CD4-positive, alpha-beta memory T cell (primary cell): Measurements from ENCODE around the gene ACTL9. TPM values are rescaled to one million over a fixed set of nuclear protein-coding genes. Genes with fewer than 3 reads are reported as not detected.
"Not testable (repeated sequence)": the region's sequence is repeated elsewhere in the genome, so short reads cannot be mapped to it uniquely, and the experiment has no call there.

Source experiments
- CTCF ChIA-PET: fragments of 350-600 bp; sonication (Branson Sonifier 250); formaldehyde crosslinking; loops from one replicate; lab custom pipeline; 2021; ENCODE audit warnings: inconsistent platforms; ENCODE audit not compliant: partially characterized antibody; lab: Charles Lee
- POLR2A ChIA-PET: fragments of 350-600 bp; sonication (Branson Sonifier 250); formaldehyde crosslinking; loops from one replicate; lab custom pipeline; 2021; ENCODE audit not compliant: partially characterized antibody; lab: Charles Lee
- DNase-seq, 5 donors: peaks; one replicate each; pipeline versions ENCODE4 v3.0.0 to v3.0.0-alpha.2; 2020 to 2022; ENCODE audit warnings: mixed read lengths in 1 of 5
- H3K27ac ChIP-seq: one replicate; pipeline ENCODE4 v1.7.0; 2013; ENCODE audit warnings: low read depth, low read length
- H3K27me3 ChIP-seq: 2 replicates; pipeline ENCODE4 v1.7.0; 2013; ENCODE audit warnings: mild to moderate bottlenecking, low read length, moderate library complexity; ENCODE audit not compliant: insufficient read depth
- H3K36me3 ChIP-seq: 2 replicates; pipeline ENCODE4 v1.7.0; 2013; ENCODE audit warnings: mild to moderate bottlenecking, low read length, moderate library complexity; ENCODE audit not compliant: insufficient read depth
- H3K4me1 ChIP-seq: 2 replicates; pipeline ENCODE4 v1.7.0; 2013; ENCODE audit warnings: mild to moderate bottlenecking, low read length, moderate library complexity; ENCODE audit not compliant: insufficient read depth
- H3K4me3 ChIP-seq, 2 donors: one replicate each; pipeline ENCODE4 v1.7.0; 2013; ENCODE audit warnings: low read length in 2 of 2, mild to moderate bottlenecking in 1 of 2
- H3K9me3 ChIP-seq, 2 donors: one replicate each; pipeline ENCODE4 v1.7.0; 2013; ENCODE audit warnings: low read length in 2 of 2, control low read depth in 1 of 2; ENCODE audit not compliant: control insufficient read depth in 1 of 2
- H3K27ac Mint-ChIP-seq, 7 donors: one replicate each; pipeline ENCODE4 v1.8.0; 2020 to 2021; ENCODE audit warnings: mixed read lengths in 7 of 7, mild to moderate bottlenecking in 6 of 7, inconsistent platforms in 3 of 7, moderate library complexity in 3 of 7
- H3K27me3 Mint-ChIP-seq, 2 donors: one replicate each; pipeline ENCODE4 v1.8.0; 2020 to 2021; ENCODE audit warnings: mixed read lengths in 2 of 2
- H3K36me3 Mint-ChIP-seq, 2 donors: one replicate each; pipeline ENCODE4 v1.8.0; 2020 to 2021; ENCODE audit warnings: mixed read lengths in 2 of 2, inconsistent platforms in 1 of 2, mild to moderate bottlenecking in 1 of 2
- H3K4me1 Mint-ChIP-seq, 4 donors: one replicate each; pipeline ENCODE4 v1.8.0; 2020 to 2021; ENCODE audit warnings: mixed read lengths in 4 of 4, mild to moderate bottlenecking in 1 of 4
- H3K4me3 Mint-ChIP-seq, 8 donors: one replicate each; pipeline ENCODE4 v1.8.0; 2020 to 2021; ENCODE audit warnings: mixed read lengths in 8 of 8, mild to moderate bottlenecking in 7 of 8, moderate library complexity in 6 of 8, inconsistent platforms in 3 of 8
- H3K9me3 Mint-ChIP-seq, 8 donors: one replicate each; pipeline ENCODE4 v1.8.0; 2020 to 2021; ENCODE audit warnings: mixed read lengths in 8 of 8, mild to moderate bottlenecking in 5 of 8, inconsistent platforms in 3 of 8, moderate library complexity in 1 of 8
- intact Hi-C: fragments of 100-400 bp; cut with micrococcal nuclease; formaldehyde crosslinking; loops from one replicate; pipeline ENCODE4 v1.15.1; 2023
- polyA plus RNA-seq, 2 donors: library from polyadenylated mRNA; unstranded; fragments of 300-500 nt; fragmentation: Illumina TruSeq; gene quantifications; one replicate each; pipeline ENCODE4 v1.2.3, GENCODE V29; 2021
- total RNA-seq, 2 experiments: library from RNA; stranded (reverse); gene quantifications; one replicate each; pipeline ENCODE4 v1.2.3, GENCODE V29; 2021

Gene ACTL9, protein sequence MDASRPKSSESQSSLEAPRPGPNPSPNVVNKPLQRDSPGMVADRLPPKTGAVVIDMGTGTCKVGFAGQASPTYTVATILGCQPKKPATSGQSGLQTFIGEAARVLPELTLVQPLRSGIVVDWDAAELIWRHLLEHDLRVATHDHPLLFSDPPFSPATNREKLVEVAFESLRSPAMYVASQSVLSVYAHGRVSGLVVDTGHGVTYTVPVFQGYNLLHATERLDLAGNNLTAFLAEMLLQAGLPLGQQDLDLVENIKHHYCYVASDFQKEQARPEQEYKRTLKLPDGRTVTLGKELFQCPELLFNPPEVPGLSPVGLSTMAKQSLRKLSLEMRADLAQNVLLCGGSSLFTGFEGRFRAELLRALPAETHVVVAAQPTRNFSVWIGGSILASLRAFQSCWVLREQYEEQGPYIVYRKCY
- not detected for total RNA-seq
- not detected for polyA plus RNA-seq

DNA sequence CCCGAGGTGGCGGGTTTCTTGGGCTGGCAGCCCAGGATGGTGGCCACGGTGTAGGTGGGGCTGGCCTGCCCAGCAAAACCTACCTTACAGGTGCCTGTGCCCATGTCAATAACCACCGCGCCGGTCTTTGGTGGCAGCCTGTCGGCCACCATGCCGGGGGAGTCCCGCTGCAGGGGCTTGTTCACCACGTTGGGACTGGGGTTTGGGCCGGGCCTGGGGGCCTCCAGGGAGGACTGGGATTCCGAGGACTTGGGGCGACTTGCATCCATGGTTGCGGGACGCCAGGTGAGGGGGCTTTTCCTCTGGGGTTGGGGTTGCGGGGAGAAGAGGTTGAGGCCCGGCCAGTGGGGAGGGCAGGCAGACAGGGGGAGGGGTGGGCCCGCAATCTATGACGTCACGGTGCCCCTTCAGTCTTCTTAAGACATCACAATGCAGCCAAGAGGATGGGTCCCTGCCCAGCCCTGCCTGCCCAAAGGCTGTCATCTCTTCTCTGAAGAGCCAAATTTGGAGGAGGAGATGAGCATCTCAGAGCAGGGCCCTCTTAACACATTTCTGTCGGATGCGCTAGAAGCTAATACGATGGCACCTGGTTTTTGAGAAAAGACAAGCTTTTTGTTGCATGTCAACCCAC, at the start of gene ACTL9:
Gene ACTL9, minus strand, starts transcription at position 363 of the 631 bp plus-strand sequence. Its CDS starts 94 bp downstream, at position 269.
- Mint-ChIP-seq H3K9me3 (no peaks in the 10 kb centered on the region), H3K36me3 (no peaks in the 10 kb centered on the region), H3K27ac (peak within 1 kb of the TSS in 2 of 7 donors; percentile 22 to 47), H3K4me1 (peaks cover 32 to 69% (median 50%) of the 10 kb centered on the region in 4 donors), H3K4me3 (no peak within 1 kb of the TSS), H3K27me3 (no peaks in the 10 kb centered on the region)
- DNase-seq: no peak
- H3K27ac ChIP-seq: no peak within 1 kb of the TSS
- H3K4me1 ChIP-seq: peaks cover 56% of the 10 kb centered on the region
- ChIA-PET POLR2A (no interaction called here), CTCF (interaction anchor here (1.4 to 2.4 kb wide), 2 partner anchors 9 to 45 kb away, joined by 3 to 10 read pairs; no protein-coding TSS in a partner anchor)
- H3K4me3 ChIP-seq: no peak within 1 kb of the TSS
- no peaks in the 10 kb centered on the region for H3K9me3 ChIP-seq
- intact Hi-C loops: no loop called here
- H3K36me3 ChIP-seq: no peaks in the 10 kb centered on the region
- no peaks in the 10 kb centered on the region for H3K27me3 ChIP-seq

DNA sequence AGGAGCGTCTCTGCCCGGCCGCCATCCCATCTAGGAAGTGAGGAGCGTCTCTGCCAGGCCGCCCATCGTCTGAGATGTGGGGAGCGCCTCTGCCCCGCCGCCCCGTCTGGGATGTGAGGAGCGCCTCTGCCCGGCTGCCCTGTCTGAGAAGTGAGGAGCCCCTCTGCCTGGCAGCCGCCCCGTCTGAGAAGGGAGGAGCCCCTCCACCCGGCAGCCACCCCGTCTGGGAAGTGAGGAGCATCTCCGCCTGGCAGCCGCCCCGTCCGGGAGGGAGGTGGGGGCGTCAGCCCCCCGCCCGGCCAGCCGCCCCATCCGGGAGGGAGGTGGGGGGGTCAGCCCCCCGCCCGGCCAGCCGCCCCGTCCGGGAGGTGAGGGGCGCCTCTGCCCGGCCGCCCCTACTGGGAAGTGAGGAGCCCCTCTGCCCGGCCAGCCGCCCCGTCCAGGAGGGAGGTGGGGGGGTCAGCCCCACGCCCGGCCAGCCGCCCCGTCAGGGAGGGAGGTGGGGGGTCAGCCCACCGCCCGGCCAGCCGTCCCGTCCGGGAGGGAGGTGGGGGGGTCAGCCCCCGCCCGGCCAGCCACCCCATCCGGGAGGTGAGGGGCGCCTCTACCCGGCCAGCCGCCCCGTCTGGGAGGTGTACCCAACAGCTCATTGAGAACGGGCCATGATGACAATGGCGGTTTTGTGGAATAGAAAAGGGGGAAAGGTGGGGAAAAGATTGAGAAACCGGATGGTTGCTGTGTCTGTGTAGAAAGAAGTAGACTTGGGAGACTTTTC, 40.9 kb upstream of the ACTL9 start:
- DNase-seq, intact Hi-C loops, H3K4me3 Mint-ChIP-seq, H3K36me3 Mint-ChIP-seq, POLR2A ChIA-PET, H3K27ac ChIP-seq, H3K4me1 ChIP-seq, H3K27me3 ChIP-seq, H3K4me3 ChIP-seq, H3K9me3 ChIP-seq, H3K27me3 Mint-ChIP-seq, H3K27ac Mint-ChIP-seq, H3K4me1 Mint-ChIP-seq, H3K9me3 Mint-ChIP-seq, H3K36me3 ChIP-seq, CTCF ChIA-PET: not testable (repeated sequence)

DNA sequence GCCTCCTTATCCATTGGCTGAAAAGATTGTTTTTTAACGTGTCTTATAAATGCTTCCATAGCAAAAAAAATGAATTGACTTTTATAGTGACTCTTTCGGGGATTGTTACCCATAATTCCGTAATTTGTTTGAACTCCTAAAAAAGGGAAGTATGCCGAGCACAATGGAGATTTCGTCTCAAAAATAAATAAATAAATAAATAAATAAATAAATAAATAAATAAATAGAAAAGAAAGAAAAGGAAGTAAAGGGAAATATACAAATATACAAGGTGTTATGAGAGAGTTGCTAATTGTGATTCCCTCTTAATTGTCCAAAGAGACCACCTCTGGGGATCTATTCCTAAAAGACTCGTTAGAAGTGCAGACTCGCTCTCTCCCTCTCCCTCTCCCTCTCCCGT, 39.8 kb upstream of the ACTL9 start:
- POLR2A ChIA-PET: no interaction called here
- H3K9me3 ChIP-seq: no peaks in the 10 kb centered on the region
- DNase-seq: no peak
- no peak overlapping the region for H3K27ac ChIP-seq
- no peaks in the 10 kb centered on the region for H3K4me1 ChIP-seq
- Mint-ChIP-seq H3K27ac (peak overlapping the region in 1 of 7 donors; percentile 4), H3K4me3 (no peak overlapping the region), H3K27me3 (no peaks in the 10 kb centered on the region), H3K36me3 (no peaks in the 10 kb centered on the region), H3K9me3 (peaks cover 0 to 1% (median 0%) of the 10 kb centered on the region in 8 donors), H3K4me1 (no peaks in the 10 kb centered on the region)
- no peak overlapping the region for H3K4me3 ChIP-seq
- H3K36me3 ChIP-seq: no peaks in the 10 kb centered on the region
- CTCF ChIA-PET: no interaction called here
- intact Hi-C loops: no loop called here
- no peaks in the 10 kb centered on the region for H3K27me3 ChIP-seq

DNA sequence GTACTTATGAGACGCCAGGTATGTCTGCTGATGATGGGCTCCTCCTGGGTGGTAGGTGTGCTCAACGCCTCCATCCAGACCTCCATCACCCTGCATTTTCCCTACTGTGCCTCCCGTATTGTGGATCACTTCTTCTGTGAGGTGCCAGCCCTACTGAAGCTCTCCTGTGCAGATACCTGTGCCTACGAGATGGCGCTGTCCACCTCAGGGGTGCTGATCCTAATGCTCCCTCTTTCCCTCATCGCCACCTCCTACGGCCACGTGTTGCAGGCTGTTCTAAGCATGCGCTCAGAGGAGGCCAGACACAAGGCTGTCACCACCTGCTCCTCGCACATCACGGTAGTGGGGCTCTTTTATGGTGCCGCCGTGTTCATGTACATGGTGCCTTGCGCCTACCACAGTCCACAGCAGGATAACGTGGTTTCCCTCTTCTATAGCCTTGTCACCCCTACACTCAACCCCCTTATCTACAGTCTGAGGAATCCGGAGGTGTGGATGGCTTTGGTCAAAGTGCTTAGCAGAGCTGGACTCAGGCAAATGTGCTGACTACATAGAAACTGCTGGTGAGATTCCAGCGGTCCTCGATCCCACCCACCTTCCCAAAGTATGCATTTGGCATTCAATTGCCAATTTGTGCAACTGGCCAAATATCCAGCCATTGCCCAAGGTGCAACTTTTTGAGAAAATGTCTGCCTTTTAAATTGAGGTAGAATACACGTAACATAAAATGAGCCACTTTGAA, 33.0 kb upstream of the ACTL9 start:
- CTCF ChIA-PET: no interaction called here
- Histone ChIP-seq H3K36me3 (no peaks in the 10 kb centered on the region), H3K27me3 (no peaks in the 10 kb centered on the region), H3K27ac (no peak overlapping the region), H3K9me3 (no peaks in the 10 kb centered on the region), H3K4me1 (no peaks in the 10 kb centered on the region), H3K4me3 (no peak overlapping the region)
- H3K4me3 Mint-ChIP-seq: peak overlapping the region in 1 of 8 donors; percentile 45
- POLR2A ChIA-PET: no interaction called here
- H3K36me3 Mint-ChIP-seq: no peaks in the 10 kb centered on the region
- peaks cover 0 to 3% (median 0%) of the 10 kb centered on the region in 8 donors for H3K9me3 Mint-ChIP-seq
- intact Hi-C loops: no loop called here
- no peaks in the 10 kb centered on the region for H3K4me1 Mint-ChIP-seq
- peak in 1 of 5 donors; percentile 13 for DNase-seq
- no peak overlapping the region for H3K27ac Mint-ChIP-seq
- peaks cover 0 to 4% of the 10 kb centered on the region in 2 donors for H3K27me3 Mint-ChIP-seq

DNA sequence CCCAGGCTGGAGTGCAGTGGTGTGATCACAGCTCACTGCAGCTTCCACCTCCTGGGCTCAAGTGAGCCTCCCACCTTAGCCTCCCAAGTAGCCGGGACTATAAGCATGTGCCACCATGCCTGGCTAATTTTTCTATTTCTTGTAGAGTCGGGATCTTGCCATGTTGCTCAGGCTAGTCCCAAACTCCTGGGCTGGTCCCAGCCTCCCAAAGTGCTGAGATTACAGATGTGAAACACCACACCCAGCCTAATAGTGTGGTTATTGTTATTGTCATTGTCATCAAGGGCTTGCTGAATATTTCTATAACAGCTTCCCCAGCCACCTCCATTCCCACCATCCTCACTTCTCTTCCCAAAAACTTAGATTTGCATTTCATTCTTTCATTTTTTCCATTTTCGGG, 25.7 kb upstream of the ACTL9 start:
- POLR2A ChIA-PET: no interaction called here
- no peaks in the 10 kb centered on the region for H3K4me1 ChIP-seq
- Mint-ChIP-seq H3K9me3 (peaks cover 0 to 3% (median 0%) of the 10 kb centered on the region in 8 donors), H3K27ac (no peak overlapping the region), H3K4me3 (no peak overlapping the region), H3K4me1 (no peaks in the 10 kb centered on the region), H3K36me3 (no peaks in the 10 kb centered on the region), H3K27me3 (peaks cover 1 to 10% of the 10 kb centered on the region in 2 donors)
- no peaks in the 10 kb centered on the region for H3K36me3 ChIP-seq
- no peaks in the 10 kb centered on the region for H3K27me3 ChIP-seq
- DNase-seq: no peak
- no peak overlapping the region for H3K4me3 ChIP-seq
- intact Hi-C loops: no loop called here
- CTCF ChIA-PET: no interaction called here
- no peaks in the 10 kb centered on the region for H3K9me3 ChIP-seq
- H3K27ac ChIP-seq: no peak overlapping the region

DNA sequence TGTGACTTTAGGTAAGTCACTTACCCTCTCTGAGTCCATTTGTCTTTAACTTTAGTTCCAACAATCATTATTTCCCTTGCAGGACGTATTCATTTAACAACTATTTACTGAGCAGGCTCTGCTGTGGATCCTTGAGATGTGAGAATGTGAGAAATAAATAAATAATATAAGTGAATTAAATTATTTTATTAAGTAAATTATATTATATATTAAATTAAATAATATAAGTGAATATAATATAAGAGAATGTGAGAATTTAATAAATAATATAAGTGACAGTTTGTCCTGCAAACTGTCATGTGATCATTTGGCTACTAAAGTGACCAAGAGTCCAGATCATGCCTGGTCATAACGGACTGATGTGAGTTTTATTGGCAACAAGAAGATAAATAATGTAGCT, 23.4 kb upstream of the ACTL9 start:
- H3K4me3 Mint-ChIP-seq: no peak overlapping the region
- no peak overlapping the region for H3K27ac Mint-ChIP-seq
- CTCF ChIA-PET: interaction anchor here (0.8 kb wide), 1 partner anchor 28 kb away, joined by 3 read pairs; no protein-coding TSS in a partner anchor
- H3K27me3 Mint-ChIP-seq: peaks cover 1 to 11% of the 10 kb centered on the region in 2 donors
- POLR2A ChIA-PET: no interaction called here
- Histone ChIP-seq H3K36me3 (no peaks in the 10 kb centered on the region), H3K27me3 (no peaks in the 10 kb centered on the region), H3K4me3 (no peak overlapping the region), H3K9me3 (no peaks in the 10 kb centered on the region), H3K27ac (no peak overlapping the region), H3K4me1 (no peaks in the 10 kb centered on the region)
- H3K36me3 Mint-ChIP-seq: no peaks in the 10 kb centered on the region
- H3K4me1 Mint-ChIP-seq: no peaks in the 10 kb centered on the region
- no peak for DNase-seq
- peaks cover 0 to 8% (median 3%) of the 10 kb centered on the region in 8 donors for H3K9me3 Mint-ChIP-seq
- intact Hi-C loops: no loop called here
